Measurements from ENCODE around the gene ELOVL6.
A peak's percentile ranks its signal among the peaks of the same experiment; 100 is the strongest.
"Not testable (repeated sequence)": the region's sequence is repeated elsewhere in the genome, so short reads cannot be mapped to it uniquely, and the experiment has no call there.

The ELOVL6 gene

GRCh38 chr4:110198435-110199416 lies at the start of gene ELOVL6:
Gene ELOVL6 (minus strand): TSS chr4:110198615. CDS start chr4:110198335, 280 bp downstream.
- no peak for FAIRE-seq

GRCh38 chr4:110248100-110248499 lies 49.7 kb upstream of the ELOVL6 start:
- FAIRE-seq: no peak

GRCh38 chr4:110247591-110247990 lies 49.2 kb upstream of the ELOVL6 start:
- FAIRE-seq: no peak

- FAIRE-seq: no peak
Measured at GRCh38 chr4:110245577-110245976, 47.2 kb upstream of the ELOVL6 start.

GRCh38 chr4:110236324-110236723 lies 37.9 kb upstream of the ELOVL6 start:
- no peak for FAIRE-seq

GRCh38 chr4:110233581-110233980 lies 35.2 kb upstream of the ELOVL6 start:
- not testable (repeated sequence) for FAIRE-seq

GRCh38 chr4:110231869-110232268 lies 33.5 kb upstream of the ELOVL6 start:
- no peak for FAIRE-seq

GRCh38 chr4:110229266-110229665 lies 30.9 kb upstream of the ELOVL6 start:
- FAIRE-seq: no peak

- no peak for FAIRE-seq
Measured at GRCh38 chr4:110224812-110225211, 26.4 kb upstream of the ELOVL6 start.

- no peak for FAIRE-seq
Measured at GRCh38 chr4:110224142-110224541, 25.7 kb upstream of the ELOVL6 start.

GRCh38 chr4:110218935-110219334 lies 20.5 kb upstream of the ELOVL6 start:
- not testable (repeated sequence) for FAIRE-seq

GRCh38 chr4:110217181-110217580 lies 18.8 kb upstream of the ELOVL6 start:
- FAIRE-seq: not testable (repeated sequence)

GRCh38 chr4:110216129-110216528 lies 17.7 kb upstream of the ELOVL6 start:
- no peak for FAIRE-seq

- no peak for FAIRE-seq
Measured at GRCh38 chr4:110211770-110212061, 13.3 kb upstream of the ELOVL6 start.

GRCh38 chr4:110211007-110211769 lies 12.8 kb upstream of the ELOVL6 start:
- FAIRE-seq: peak; percentile 87

GRCh38 chr4:110208419-110208818 lies 10.0 kb upstream of the ELOVL6 start:
- no peak for FAIRE-seq

GRCh38 chr4:110207233-110207632 lies 8.8 kb upstream of the ELOVL6 start:
- FAIRE-seq: no peak

- no peak for FAIRE-seq
Measured at GRCh38 chr4:110202024-110202423, 3.6 kb upstream of the ELOVL6 start.

- no peak for FAIRE-seq
Measured at GRCh38 chr4:110201502-110201901, 3.1 kb upstream of the ELOVL6 start.

GRCh38 chr4:110200689-110201088 lies 2.3 kb upstream of the ELOVL6 start:
- FAIRE-seq: no peak

GRCh38 chr4:110198049-110198434 lies 373 bp downstream of the ELOVL6 start:
- FAIRE-seq: no peak

- no peak for FAIRE-seq
Measured at GRCh38 chr4:110197529-110198042, 829 bp downstream of the ELOVL6 start.

GRCh38 chr4:110196871-110197528 lies 1.4 kb downstream of the ELOVL6 start:
- FAIRE-seq: no peak

Data from TTC549 (cell line).